GM10248 (cell line): ENCODE measurements around the gene KLHDC8B.

ENCODE experiments used
- CTCF ChIA-PET: fragments of 300-600 bp; sonication (Branson Sonifier 250); formaldehyde crosslinking; extraction: SDS; loops from one replicate; lab custom pipeline; 2021; ENCODE audit warnings: antibody characterized with exemption; lab: Yijun Ruan, JAX
- POLR2A ChIA-PET: fragments of 350-650 bp; sonication (Branson Sonifier 250); formaldehyde crosslinking; extraction: SDS; loops from one replicate; lab custom pipeline; 2020; ENCODE audit warnings: antibody characterized with exemption; lab: Yijun Ruan, JAX
- DNase-seq: peaks from one replicate; pipeline ENCODE4 v3.0.0; 2012; ENCODE audit errors: extremely low spot score
- CTCF ChIP-seq: IDR thresholded peaks from 2 replicates; pipeline ENCODE4 v1.5.1; 2012; ENCODE audit warnings: mild to moderate bottlenecking, low read depth; ENCODE audit errors: extremely low read depth, missing control alignments, control extremely low read depth

KLHDC8B gene

GRCh38 chr3:49133226-49133951 lies 38.0 kb upstream of the KLHDC8B start:
- no peak for TF ChIP-seq CTCF

GRCh38 chr3:49134471-49135265 lies 36.7 kb upstream of the KLHDC8B start:
- CTCF ChIA-PET: no interaction called here

More at GRCh38 chr3:49133226-49133951, 38.0 kb upstream of the KLHDC8B start:
- ChIA-PET CTCF (no interaction called here), POLR2A (no interaction called here)
- no peak for DNase-seq

GRCh38 chr3:49135499-49135898 lies 35.9 kb upstream of the KLHDC8B start:
- POLR2A ChIA-PET: no interaction called here
- CTCF ChIA-PET: no interaction called here
- DNase-seq: no peak
- TF ChIP-seq CTCF: no peak

More at GRCh38 chr3:49134471-49135265, 36.7 kb upstream of the KLHDC8B start:
- POLR2A ChIA-PET: interaction anchor here (0.6 kb wide), 1 partner anchor 129 kb away, joined by 4 read pairs; no protein-coding TSS in a partner anchor
- DNase-seq: no peak
- no peak for TF ChIP-seq CTCF

GRCh38 chr3:49140080-49140479 lies 31.3 kb upstream of the KLHDC8B start:
- DNase-seq: no peak
- POLR2A ChIA-PET: no interaction called here
- TF ChIP-seq CTCF: no peak
- CTCF ChIA-PET: interaction anchor here (1.3 kb wide), 1 partner anchor 31 kb away, joined by 3 read pairs; the partner anchor contains the start of gene KLHDC8B

GRCh38 chr3:49148159-49148558 lies 23.2 kb upstream of the KLHDC8B start:
- POLR2A ChIA-PET: interaction anchor here (0.7 kb wide), 1 partner anchor 16 kb away, joined by 3 read pairs; no protein-coding TSS in a partner anchor
- CTCF ChIA-PET: interaction anchor here (1.3 kb wide), 1 partner anchor 192 kb away, joined by 3 read pairs; no protein-coding TSS in a partner anchor
- TF ChIP-seq CTCF: no peak
- DNase-seq: no peak

- DNase-seq: no peak
- POLR2A ChIA-PET: interaction anchor here (0.7 kb wide), 1 partner anchor 125 kb away, joined by 5 read pairs; no protein-coding TSS in a partner anchor
- TF ChIP-seq CTCF: no peak
- CTCF ChIA-PET: interaction anchor here (1.2 kb wide), 1 partner anchor 20 kb away, joined by 5 read pairs; the partner anchor contains the start of gene KLHDC8B
Observed at GRCh38 chr3:49151610-49152009, 19.8 kb upstream of the KLHDC8B start.
